Measurements from ENCODE around the gene UMPS. TPM values are rescaled to one million over a fixed set of nuclear protein-coding genes. Genes with fewer than 3 reads are reported as not detected.

The UMPS gene
- total and polyA plus RNA-seq, 2 experiments from 2014 or later, result 44.1 to 48.8 TPM

DNA sequence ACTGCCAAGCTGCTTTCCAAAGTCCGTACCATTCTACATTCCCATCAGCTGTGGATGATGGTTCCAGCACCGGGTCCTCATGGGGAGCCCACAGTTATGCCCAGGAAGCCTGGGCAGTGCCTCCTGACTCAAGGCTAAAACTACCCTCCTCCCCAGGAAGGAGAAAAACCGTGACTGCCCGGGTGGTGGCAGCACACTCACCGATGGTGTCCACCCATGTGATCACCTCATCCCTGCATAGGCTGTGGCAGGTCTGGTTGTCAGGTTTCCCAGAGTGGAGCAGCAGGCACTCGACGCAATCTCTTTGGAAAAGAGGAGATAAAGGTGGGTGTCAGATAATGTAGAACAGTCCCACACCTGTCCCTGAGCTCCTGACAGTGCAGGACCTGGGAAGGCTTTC lies 38.6 kb downstream of the UMPS start:
- 0 out of 2 replicates have a peak, but pooled peaks cover 1% of the 10 kb centered on the region for H3K79me2 ChIP-seq (replicated peaks; ENCODE audit: insufficient read depth)
- H3K27ac Mint-ChIP-seq, result no peak overlapping the region
- H3K9me2 ChIP-seq (ENCODE audit: insufficient read depth), result no peaks in the 10 kb centered on the region
- H3K27me3 ChIP-seq (ENCODE audit: insufficient read depth), result no peaks in the 10 kb centered on the region
- peaks cover 13% of the 10 kb centered on the region for H3K27me3 Mint-ChIP-seq (ENCODE audit: insufficient read depth, low read depth, poor library complexity)
- peak; percentile 43 for DNase-seq (ENCODE audit: low spot score)
- 0 out of 2 replicates have a peak, but pooled peaks cover 16% of the 10 kb centered on the region for H3F3A ChIP-seq (replicated peaks; ENCODE audit: low read depth)
- H3K4me3 ChIP-seq, result no peak overlapping the region
- H3K4me1 Mint-ChIP-seq, result peaks cover 17% of the 10 kb centered on the region
- no peak overlapping the region for H3K4me2 ChIP-seq
- H4K20me1 ChIP-seq (replicated peaks; ENCODE audit: insufficient read depth), result peaks cover 5% of the 10 kb centered on the region
- no peaks in the 10 kb centered on the region for H3K9me3 Mint-ChIP-seq
- ATAC-seq, result peak; percentile 87
- peaks cover 85% of the 10 kb centered on the region for H3K36me3 Mint-ChIP-seq (ENCODE audit: low read depth)
- no peak overlapping the region for H3K4me3 Mint-ChIP-seq
- H3K27ac ChIP-seq (ENCODE audit: low read depth), result no peak overlapping the region
- H3K4me1 ChIP-seq (ENCODE audit: insufficient read depth), result peaks cover 1% of the 10 kb centered on the region
- peaks cover 28% of the 10 kb centered on the region for H3K36me3 ChIP-seq (ENCODE audit: insufficient read depth)
- no peak overlapping the region for H2AFZ ChIP-seq
- no peak for TF ChIP-seq POLR2AphosphoS5 (IDR thresholded peaks at IDR 0.05; ENCODE audit: low read depth)
- TF ChIP-seq, protein P1, sequence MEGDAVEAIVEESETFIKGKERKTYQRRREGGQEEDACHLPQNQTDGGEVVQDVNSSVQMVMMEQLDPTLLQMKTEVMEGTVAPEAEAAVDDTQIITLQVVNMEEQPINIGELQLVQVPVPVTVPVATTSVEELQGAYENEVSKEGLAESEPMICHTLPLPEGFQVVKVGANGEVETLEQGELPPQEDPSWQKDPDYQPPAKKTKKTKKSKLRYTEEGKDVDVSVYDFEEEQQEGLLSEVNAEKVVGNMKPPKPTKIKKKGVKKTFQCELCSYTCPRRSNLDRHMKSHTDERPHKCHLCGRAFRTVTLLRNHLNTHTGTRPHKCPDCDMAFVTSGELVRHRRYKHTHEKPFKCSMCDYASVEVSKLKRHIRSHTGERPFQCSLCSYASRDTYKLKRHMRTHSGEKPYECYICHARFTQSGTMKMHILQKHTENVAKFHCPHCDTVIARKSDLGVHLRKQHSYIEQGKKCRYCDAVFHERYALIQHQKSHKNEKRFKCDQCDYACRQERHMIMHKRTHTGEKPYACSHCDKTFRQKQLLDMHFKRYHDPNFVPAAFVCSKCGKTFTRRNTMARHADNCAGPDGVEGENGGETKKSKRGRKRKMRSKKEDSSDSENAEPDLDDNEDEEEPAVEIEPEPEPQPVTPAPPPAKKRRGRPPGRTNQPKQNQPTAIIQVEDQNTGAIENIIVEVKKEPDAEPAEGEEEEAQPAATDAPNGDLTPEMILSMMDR (conservative IDR thresholded peaks at IDR 0.05; ENCODE audit: low read depth in 2 of 2), result peak; percentile 38 to 65
- no peak for TF ChIP-seq ZNF331 (CRISPR knock-in tag; IDR thresholded peaks at IDR 0.05; ENCODE audit: low read depth)
- TF ChIP-seq NANOG (IDR thresholded peaks at IDR 0.05; ENCODE audit: borderline replicate concordance), result no peak

DNA sequence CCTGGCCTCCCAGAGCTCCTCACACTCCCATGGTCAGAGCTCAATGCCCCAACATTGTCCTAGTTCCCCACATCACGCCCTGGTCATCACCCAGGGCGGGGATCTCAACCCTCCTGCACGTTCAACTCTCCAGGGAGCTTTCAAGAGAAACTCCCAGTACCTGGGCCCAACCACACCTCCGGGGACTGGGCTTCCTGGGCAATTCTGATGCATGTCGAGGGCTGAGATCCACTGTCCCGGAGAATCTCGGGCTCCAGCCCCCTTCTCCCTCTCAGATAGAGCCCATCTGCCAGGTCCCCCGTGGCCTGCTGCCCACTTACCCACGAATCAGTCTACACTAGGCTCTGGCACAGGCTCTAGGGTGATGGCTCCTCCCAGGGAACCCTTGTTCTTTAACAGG lies 39.2 kb downstream of the UMPS start:
- peaks cover 23% of the 10 kb centered on the region for H3K4me1 Mint-ChIP-seq
- peaks cover 86% of the 10 kb centered on the region for H3K36me3 Mint-ChIP-seq (ENCODE audit: low read depth)
- H3K4me2 ChIP-seq, result no peak overlapping the region
- H3K27me3 ChIP-seq (ENCODE audit: insufficient read depth), result no peaks in the 10 kb centered on the region
- no peak for ATAC-seq
- H4K20me1 ChIP-seq (replicated peaks; ENCODE audit: insufficient read depth), result peaks cover 5% of the 10 kb centered on the region
- H3K27me3 Mint-ChIP-seq (ENCODE audit: insufficient read depth, low read depth, poor library complexity), result peaks cover 14% of the 10 kb centered on the region
- H3K4me1 ChIP-seq (ENCODE audit: insufficient read depth), result peaks cover 5% of the 10 kb centered on the region
- no peaks in the 10 kb centered on the region for H3K9me2 ChIP-seq (ENCODE audit: insufficient read depth)
- H3K9me3 Mint-ChIP-seq, result no peaks in the 10 kb centered on the region
- H3K4me3 Mint-ChIP-seq, result no peak overlapping the region
- no peak overlapping the region for H2AFZ ChIP-seq
- H3K36me3 ChIP-seq (ENCODE audit: insufficient read depth), result peaks cover 27% of the 10 kb centered on the region
- no peak overlapping the region for H3K4me3 ChIP-seq
- 0 out of 2 replicates have a peak, but pooled peaks cover 4% of the 10 kb centered on the region for H3K79me2 ChIP-seq (replicated peaks; ENCODE audit: insufficient read depth)
- no peak overlapping the region for H3K27ac ChIP-seq (ENCODE audit: low read depth)
- no peak for DNase-seq (ENCODE audit: low spot score)
- 0 out of 2 replicates have a peak, but pooled peaks cover 16% of the 10 kb centered on the region for H3F3A ChIP-seq (replicated peaks; ENCODE audit: low read depth)
- H3K27ac Mint-ChIP-seq, result no peak overlapping the region
- TF ChIP-seq, protein P1 (conservative IDR thresholded peaks at IDR 0.05; ENCODE audit: low read depth in 2 of 2), result no peak
- TF ChIP-seq NANOG (IDR thresholded peaks at IDR 0.05; ENCODE audit: borderline replicate concordance), result no peak
- no peak for TF ChIP-seq STAT1 (IDR thresholded peaks at IDR 0.05; ENCODE audit: unreplicated experiment)
- no peak for TF ChIP-seq EZH2phosphoT487 (IDR thresholded peaks at IDR 0.05; ENCODE audit: unreplicated experiment)
- no peak for TF ChIP-seq ZNF462 (CRISPR knock-in tag; IDR thresholded peaks at IDR 0.05)
- no peak for TF ChIP-seq EZH2 (IDR thresholded peaks at IDR 0.05; ENCODE audit: low read depth, unreplicated experiment)
- no peak for TF ChIP-seq ZNF331 (CRISPR knock-in tag; IDR thresholded peaks at IDR 0.05; ENCODE audit: low read depth)
- TF ChIP-seq, protein P2, sequence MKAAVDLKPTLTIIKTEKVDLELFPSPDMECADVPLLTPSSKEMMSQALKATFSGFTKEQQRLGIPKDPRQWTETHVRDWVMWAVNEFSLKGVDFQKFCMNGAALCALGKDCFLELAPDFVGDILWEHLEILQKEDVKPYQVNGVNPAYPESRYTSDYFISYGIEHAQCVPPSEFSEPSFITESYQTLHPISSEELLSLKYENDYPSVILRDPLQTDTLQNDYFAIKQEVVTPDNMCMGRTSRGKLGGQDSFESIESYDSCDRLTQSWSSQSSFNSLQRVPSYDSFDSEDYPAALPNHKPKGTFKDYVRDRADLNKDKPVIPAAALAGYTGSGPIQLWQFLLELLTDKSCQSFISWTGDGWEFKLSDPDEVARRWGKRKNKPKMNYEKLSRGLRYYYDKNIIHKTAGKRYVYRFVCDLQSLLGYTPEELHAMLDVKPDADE (IDR thresholded peaks at IDR 0.05), result no peak

Data from GM23338 (cell line).